HepG2 (cell line): ENCODE data around the gene PTPRQ. TPM values are rescaled to one million over a fixed set of nuclear protein-coding genes. Genes with fewer than 3 reads are reported as not detected.

Source experiments
- ATAC-seq: fragments of 200-7000 bp; cut with Tn5 transposase; 3 replicates; pipeline ENCODE4 v1.9.1; 2020; ENCODE audit warnings: mild to moderate bottlenecking, moderate library complexity
- BruUV-seq: library from RNA; stranded (reverse); fragments of 400-500 nt; replicated peaks from 2 replicates; lab custom pipeline; 2021; lab: Mats Ljungman, UMichigan
- CTCF ChIA-PET: fragments of 300-600 bp; formaldehyde crosslinking; extraction: SDS; loops from one replicate; lab custom pipeline; 2021; ENCODE audit warnings: low total read pairs, inconsistent platforms, low intra/inter-chr PET ratio; lab: Yijun Ruan, JAX
- POLR2A ChIA-PET: fragments of 350-600 bp; sonication (Branson Sonifier 250); formaldehyde crosslinking; loops from one replicate; lab custom pipeline; 2020; ENCODE audit warnings: antibody characterized with exemption, inconsistent platforms; lab: Yijun Ruan, JAX
- DNase-seq: peaks from one replicate; pipeline ENCODE4 v3.0.0-alpha.2; 2015; ENCODE audit warnings: low spot score
- FAIRE-seq: peaks from 3 replicates; lab custom pipeline; 2011; peaks lifted over from hg19 to GRCh38; lab: Jason Lieb, UNC
- H2AFZ ChIP-seq: one replicate; pipeline ENCODE4 v1.6.1; 2011; ENCODE audit warnings: low read length, inconsistent platforms
- H3K27ac ChIP-seq: fragments of 300-600 bp; 3 replicates; pipeline ENCODE4 v1.8.0; 2011; ENCODE audit warnings: mixed run types, mild to moderate bottlenecking, mixed read lengths, low read length, inconsistent platforms; ENCODE audit not compliant: insufficient read depth; ENCODE audit errors: extremely low read length
- H3K27me3 ChIP-seq, 2 experiments: fragments of 200-600 bp in 1 of 2; 2 replicates in 1 of 2; 3 replicates in 1 of 2; pipeline versions ENCODE4 v1.6.0 to v1.8.0; 2011; ENCODE audit warnings: low read length in 2 of 2, mild to moderate bottlenecking in 2 of 2, moderate library complexity in 2 of 2, inconsistent platforms in 1 of 2; ENCODE audit not compliant: insufficient read depth in 2 of 2, control insufficient read depth in 1 of 2
- H3K36me3 ChIP-seq, 2 experiments: fragments of 200-600 bp in 1 of 2; replicated peaks in 1 of 2; 2 replicates in 1 of 2; 3 replicates in 1 of 2; pipeline versions ENCODE4 v1.5.1 to v1.8.0; 2011; ENCODE audit warnings: low read length in 2 of 2, inconsistent platforms in 1 of 2; ENCODE audit not compliant: insufficient read depth in 2 of 2, control insufficient read depth in 1 of 2
- H3K4me1 ChIP-seq: 2 replicates; pipeline ENCODE4 v1.5.1; 2012; ENCODE audit warnings: low read length, inconsistent platforms; ENCODE audit not compliant: insufficient read depth
- H3K4me2 ChIP-seq: 2 replicates; pipeline ENCODE4 v1.6.0; 2011; ENCODE audit warnings: low read depth, low read length, inconsistent platforms
- H3K4me3 ChIP-seq, 3 experiments: fragments of 200-600 bp in 1 of 3; sonication (generic), shearing (Covaris generic) in 1 of 3; replicated peaks in 1 of 3; 2 replicates each; pipeline ENCODE4 v1.5.1; 2011 to 2016; ENCODE audit warnings: low read length in 3 of 3, inconsistent platforms in 2 of 3, low read depth in 2 of 3, mild to moderate bottlenecking in 2 of 3, control low read depth in 1 of 3, mixed read lengths in 1 of 3; ENCODE audit not compliant: insufficient read depth in 1 of 3
- H3K79me2 ChIP-seq: one replicate; pipeline ENCODE4 v1.6.1; 2011; ENCODE audit warnings: low read length, inconsistent platforms; ENCODE audit not compliant: insufficient read depth
- H3K9ac ChIP-seq: 2 replicates; pipeline ENCODE4 v1.6.0; 2011; ENCODE audit warnings: mild to moderate bottlenecking, low read depth, low read length, inconsistent platforms; ENCODE audit not compliant: insufficient read depth
- H3K9me3 ChIP-seq: 2 replicates; pipeline ENCODE4 v1.5.1; 2012; ENCODE audit warnings: mild to moderate bottlenecking, low read length
- H4K20me1 ChIP-seq: 2 replicates; pipeline ENCODE4 v1.6.0; 2011; ENCODE audit warnings: inconsistent platforms, mild to moderate bottlenecking, low read length, moderate library complexity; ENCODE audit not compliant: insufficient read depth
- ETV5 ChIP-seq: IDR thresholded peaks from 2 replicates; pipeline ENCODE4 v1.6.1; 2018; ENCODE audit warnings: missing biosample characterization, missing genetic modification reagents, inconsistent platforms, borderline replicate concordance
- EZH2 ChIP-seq: conservative IDR thresholded peaks from 2 replicates; pipeline ENCODE4 v1.6.1; 2012; ENCODE audit warnings: mild to moderate bottlenecking, low read depth, low read length, moderate library complexity
- FOXP4 ChIP-seq: sonication (generic); formaldehyde crosslinking; IDR thresholded peaks from 2 replicates; pipeline ENCODE4 v1.4.0; 2020; ENCODE audit warnings: missing genetic modification reagents
- HOXA9 ChIP-seq: sonication (generic); formaldehyde crosslinking; IDR thresholded peaks from 2 replicates; pipeline ENCODE4 v1.8.1; 2022; ENCODE audit warnings: missing genetic modification reagents, mild to moderate bottlenecking, moderate library complexity, borderline replicate concordance
- KLF6 ChIP-seq: IDR thresholded peaks from 2 replicates; pipeline ENCODE4 v1.8.0; 2016; ENCODE audit warnings: missing biosample characterization, missing genetic modification reagents
- NR2F6 ChIP-seq, 2 experiments: IDR thresholded peaks; 2 replicates each; pipeline ENCODE4 v1.6.1; 2016; ENCODE audit warnings: antibody characterized with exemption in 1 of 2, mild to moderate bottlenecking in 1 of 2
- PAX8 ChIP-seq: sonication (generic); formaldehyde crosslinking; IDR thresholded peaks from 2 replicates; pipeline ENCODE4 v1.8.0; 2022; ENCODE audit warnings: mild to moderate bottlenecking, missing genetic modification reagents, borderline replicate concordance
- PRDM4 ChIP-seq: sonication (generic); formaldehyde crosslinking; IDR thresholded peaks from 2 replicates; pipeline ENCODE4 v1.9.0; 2021; ENCODE audit warnings: missing genetic modification reagents, borderline replicate concordance
- SIX4 ChIP-seq: sonication (generic); formaldehyde crosslinking; IDR thresholded peaks from 2 replicates; pipeline ENCODE4 v1.4.0; 2020; ENCODE audit warnings: missing genetic modification reagents
- SMARCC2 ChIP-seq: fragments of 450-650 bp; IDR thresholded peaks from 2 replicates; pipeline ENCODE4 v1.6.1; 2017; ENCODE audit warnings: antibody characterized with exemption, mild to moderate bottlenecking
- TEAD3 ChIP-seq: optimal IDR thresholded peaks from 2 replicates; pipeline ENCODE3; 2016; ENCODE audit warnings: borderline replicate concordance
- TRIM24 ChIP-seq: sonication (generic); formaldehyde crosslinking; IDR thresholded peaks from 2 replicates; pipeline ENCODE4 v1.8.0; 2022; ENCODE audit warnings: mild to moderate bottlenecking, missing genetic modification reagents
- ZBTB1 ChIP-seq: sonication (generic); formaldehyde crosslinking; IDR thresholded peaks from 2 replicates; pipeline ENCODE4 v1.4.0; 2020; ENCODE audit warnings: missing genetic modification reagents, borderline replicate concordance
- ZNF3 ChIP-seq: IDR thresholded peaks from 2 replicates; pipeline ENCODE4 v1.7.0; 2017; ENCODE audit warnings: inconsistent platforms
- ZNF335 ChIP-seq: sonication (generic); formaldehyde crosslinking; IDR thresholded peaks from 2 replicates; pipeline ENCODE4 v1.4.0; 2020; ENCODE audit warnings: missing genetic modification reagents
- ZNF761 ChIP-seq: sonication (generic); formaldehyde crosslinking; conservative IDR thresholded peaks from 2 replicates; pipeline ENCODE4 v1.4.0; 2020; ENCODE audit warnings: mild to moderate bottlenecking, missing genetic modification reagents
- WGBS: methylation state at CpG from one replicate; pipeline ENCODE4 v1.1.6; 2017; ENCODE audit warnings: low lambda C conversion rate; 5-methylcytosine and 5-hydroxymethylcytosine counted together
- in situ Hi-C: cut with HindIII; loops from 2 replicates; pipeline ENCODE4 v1.10.0; 2017; ENCODE audit warnings: low pct_unique_long_range_greater_than_20kb; ENCODE audit not compliant: extremely low pct_ligation_motif_present
- intact Hi-C: fragments of 100-400 bp; cut with micrococcal nuclease; formaldehyde crosslinking; loops from one replicate; pipeline ENCODE4 v1.10.0; 2022; ENCODE audit not compliant: unreplicated experiment
- polyA plus RNA-seq, 8 experiments: library from polyadenylated mRNA; depleted of rRNA in 3 of 8; stranded (reverse) in 7 of 8; unstranded in 1 of 8; fragments of >200 nt; fragmentation: Illumina TruSeq in 4 of 8; extraction: Trizol in 4 of 8; gene quantifications; 2 replicates each; pipeline versions ENCODE4 v1.2.1 to v1.2.3, GENCODE V29; 2011 to 2016; ENCODE audit warnings: low read depth in 4 of 8, missing spikeins in 1 of 8, mixed read lengths in 1 of 8; ENCODE audit not compliant: insufficient read depth in 1 of 8
- total RNA-seq, 5 experiments: library from RNA; depleted of rRNA; stranded (reverse); fragments of >200 nt; fragmentation: Illumina TruSeq; extraction: Trizol; gene quantifications; 2 replicates each; pipeline ENCODE4 v1.2.3, GENCODE V29; 2016; ENCODE audit warnings: low read depth in 1 of 5
- TF ChIP-seq, protein P1 (sequence below): sonication (generic); formaldehyde crosslinking; IDR thresholded peaks from 2 replicates; pipeline ENCODE4 v1.8.1; 2023; ENCODE audit warnings: mild to moderate bottlenecking, missing genetic modification reagents

The PTPRQ gene
- total and polyA plus RNA-seq, 2 of the 13 experiments (the other 11 are each of a cell fraction or from before 2014, with no cell fraction given) = not detected

DNA sequence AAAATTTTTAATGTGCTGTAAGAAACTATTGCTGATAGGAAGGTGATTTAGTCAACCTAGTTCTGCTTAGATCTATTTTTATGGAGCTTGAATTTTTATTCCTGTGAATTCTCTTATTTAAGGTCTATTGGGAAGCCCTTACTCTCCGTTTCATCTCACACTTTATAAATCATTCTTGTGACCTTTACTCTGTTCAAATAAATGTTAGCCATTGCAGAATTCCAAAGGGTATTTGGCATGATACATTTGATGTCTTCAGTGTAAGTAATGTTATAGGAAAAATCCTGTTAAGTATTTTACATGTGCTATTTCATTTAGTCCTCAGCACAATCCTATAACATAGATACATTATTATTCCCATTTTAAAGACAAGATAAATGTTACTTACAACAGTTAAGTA is 12.5 kb downstream of the PTPRQ start:
- 0% methylated on average over 1 of the region's 1 CpG for WGBS
- FAIRE-seq (no peak), ATAC-seq (no peak), DNase-seq (no peak)
- Histone ChIP-seq H3K4me2 (no peak overlapping the region), H3K9me3 (no peaks in the 10 kb centered on the region), H4K20me1 (no peaks in the 10 kb centered on the region), H3K79me2 (no peaks in the 10 kb centered on the region), H3K27me3 (no peaks in the 10 kb centered on the region), H2AFZ (no peak overlapping the region), H3K27ac (no peak overlapping the region), H3K9ac (no peak overlapping the region), H3K36me3 (no peaks in the 10 kb centered on the region), H3K4me1 (no peaks in the 10 kb centered on the region), H3K4me3 (no peak overlapping the region)
- in situ Hi-C loops = no loop called here
- no TSS peak for BruUV-seq
- ChIA-PET CTCF (no interaction called here), POLR2A (no interaction called here)
- intact Hi-C loops = no loop called here
- TF ChIP-seq FOXP4 (CRISPR knock-in tag) (no peak), SIX4 (CRISPR knock-in tag) (no peak), ZNF335 (CRISPR knock-in tag) (no peak), HOXA9 (CRISPR knock-in tag) (no peak), NR2F6 (IDR thresholded peaks at IDR 0.05) (no peak), NR2F6 (CRISPR knock-in tag; IDR thresholded peaks at IDR 0.05) (no peak), TRIM24 (CRISPR knock-in tag) (no peak), TEAD3 (CRISPR knock-in tag) (no peak), ZNF3 (no peak), KLF6 (no peak), PRDM4 (CRISPR knock-in tag) (no peak), PAX8 (CRISPR knock-in tag) (no peak), ETV5 (CRISPR knock-in tag) (no peak), ZBTB1 (CRISPR knock-in tag) (no peak), EZH2 (no peak), ZNF761 (no peak), SMARCC2 (no peak)
- TF ChIP-seq, protein P1, sequence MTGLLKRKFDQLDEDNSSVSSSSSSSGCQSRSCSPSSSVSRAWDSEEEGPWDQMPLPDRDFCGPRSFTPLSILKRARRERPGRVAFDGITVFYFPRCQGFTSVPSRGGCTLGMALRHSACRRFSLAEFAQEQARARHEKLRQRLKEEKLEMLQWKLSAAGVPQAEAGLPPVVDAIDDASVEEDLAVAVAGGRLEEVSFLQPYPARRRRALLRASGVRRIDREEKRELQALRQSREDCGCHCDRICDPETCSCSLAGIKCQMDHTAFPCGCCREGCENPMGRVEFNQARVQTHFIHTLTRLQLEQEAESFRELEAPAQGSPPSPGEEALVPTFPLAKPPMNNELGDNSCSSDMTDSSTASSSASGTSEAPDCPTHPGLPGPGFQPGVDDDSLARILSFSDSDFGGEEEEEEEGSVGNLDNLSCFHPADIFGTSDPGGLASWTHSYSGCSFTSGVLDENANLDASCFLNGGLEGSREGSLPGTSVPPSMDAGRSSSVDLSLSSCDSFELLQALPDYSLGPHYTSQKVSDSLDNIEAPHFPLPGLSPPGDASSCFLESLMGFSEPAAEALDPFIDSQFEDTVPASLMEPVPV (CRISPR knock-in tag) = no peak
